ENCODE data around the gene DISP2.

DNA sequence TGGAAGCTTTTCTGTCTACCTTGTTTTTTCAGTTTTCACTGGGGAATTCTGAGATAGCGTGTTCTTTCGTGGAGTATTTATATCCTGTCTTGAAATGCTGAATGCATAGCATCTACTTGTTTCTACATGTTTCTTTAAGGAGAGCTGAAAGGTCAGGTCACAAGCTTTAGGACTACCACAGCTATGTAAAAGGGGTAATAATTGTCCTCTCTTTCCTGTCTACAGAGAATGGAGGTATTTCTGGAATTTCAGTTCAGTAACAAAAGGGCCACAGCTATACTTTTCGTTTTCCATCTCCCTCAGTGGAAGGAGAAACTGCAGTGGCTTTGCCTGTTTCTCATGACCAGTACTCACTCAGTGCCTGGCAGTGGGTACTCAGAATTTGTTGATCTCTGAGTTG is 29.8 kb upstream of the DISP2 start:
- TF ChIP-seq, protein P1, sequence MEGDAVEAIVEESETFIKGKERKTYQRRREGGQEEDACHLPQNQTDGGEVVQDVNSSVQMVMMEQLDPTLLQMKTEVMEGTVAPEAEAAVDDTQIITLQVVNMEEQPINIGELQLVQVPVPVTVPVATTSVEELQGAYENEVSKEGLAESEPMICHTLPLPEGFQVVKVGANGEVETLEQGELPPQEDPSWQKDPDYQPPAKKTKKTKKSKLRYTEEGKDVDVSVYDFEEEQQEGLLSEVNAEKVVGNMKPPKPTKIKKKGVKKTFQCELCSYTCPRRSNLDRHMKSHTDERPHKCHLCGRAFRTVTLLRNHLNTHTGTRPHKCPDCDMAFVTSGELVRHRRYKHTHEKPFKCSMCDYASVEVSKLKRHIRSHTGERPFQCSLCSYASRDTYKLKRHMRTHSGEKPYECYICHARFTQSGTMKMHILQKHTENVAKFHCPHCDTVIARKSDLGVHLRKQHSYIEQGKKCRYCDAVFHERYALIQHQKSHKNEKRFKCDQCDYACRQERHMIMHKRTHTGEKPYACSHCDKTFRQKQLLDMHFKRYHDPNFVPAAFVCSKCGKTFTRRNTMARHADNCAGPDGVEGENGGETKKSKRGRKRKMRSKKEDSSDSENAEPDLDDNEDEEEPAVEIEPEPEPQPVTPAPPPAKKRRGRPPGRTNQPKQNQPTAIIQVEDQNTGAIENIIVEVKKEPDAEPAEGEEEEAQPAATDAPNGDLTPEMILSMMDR (IDR thresholded peaks at IDR 0.05), result no peak
- TF ChIP-seq POLR2A (IDR thresholded peaks at IDR 0.05), result no peak

Data from uterus (tissue), 2 donors.